HG02610 (cell line): ENCODE measurements around the gene PRC1.
A peak's percentile ranks its signal among the peaks of the same experiment; 100 is the strongest.

Source experiments
- ATAC-seq: cut with Tn5 transposase; IDR thresholded peaks from one replicate; pipeline ENCODE4 v1.9.1; 2021; ENCODE audit warnings: mild to moderate bottlenecking, moderate library complexity; ENCODE audit not compliant: unreplicated experiment

PRC1 gene

GRCh38 chr15:90989040-90989768 lies 5.1 kb downstream of the PRC1 start:
- ATAC-seq, result peak; percentile 18

DNA sequence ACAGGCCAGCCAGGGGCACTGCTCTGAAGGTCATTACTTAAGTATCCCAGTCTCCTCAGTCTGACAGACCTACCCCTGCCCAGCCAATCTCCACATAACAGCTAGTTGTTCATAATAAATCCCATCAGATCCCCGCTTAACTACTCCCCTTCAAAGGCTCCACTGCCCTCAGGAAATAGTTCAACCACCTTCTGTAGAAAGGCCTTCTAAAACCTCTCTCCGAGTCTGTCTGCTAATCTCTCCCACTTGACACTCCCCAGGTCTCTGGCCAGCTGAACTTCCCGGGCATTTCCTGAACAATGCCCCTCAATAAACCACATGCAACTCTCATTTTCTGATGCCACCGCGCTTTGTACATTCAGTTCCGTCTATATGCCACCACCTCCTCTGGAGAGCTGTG lies 6.0 kb downstream of the PRC1 start:
- peak; percentile 18 for ATAC-seq

GRCh38 chr15:90987561-90988141 lies 6.7 kb downstream of the PRC1 start:
- no peak for ATAC-seq

DNA sequence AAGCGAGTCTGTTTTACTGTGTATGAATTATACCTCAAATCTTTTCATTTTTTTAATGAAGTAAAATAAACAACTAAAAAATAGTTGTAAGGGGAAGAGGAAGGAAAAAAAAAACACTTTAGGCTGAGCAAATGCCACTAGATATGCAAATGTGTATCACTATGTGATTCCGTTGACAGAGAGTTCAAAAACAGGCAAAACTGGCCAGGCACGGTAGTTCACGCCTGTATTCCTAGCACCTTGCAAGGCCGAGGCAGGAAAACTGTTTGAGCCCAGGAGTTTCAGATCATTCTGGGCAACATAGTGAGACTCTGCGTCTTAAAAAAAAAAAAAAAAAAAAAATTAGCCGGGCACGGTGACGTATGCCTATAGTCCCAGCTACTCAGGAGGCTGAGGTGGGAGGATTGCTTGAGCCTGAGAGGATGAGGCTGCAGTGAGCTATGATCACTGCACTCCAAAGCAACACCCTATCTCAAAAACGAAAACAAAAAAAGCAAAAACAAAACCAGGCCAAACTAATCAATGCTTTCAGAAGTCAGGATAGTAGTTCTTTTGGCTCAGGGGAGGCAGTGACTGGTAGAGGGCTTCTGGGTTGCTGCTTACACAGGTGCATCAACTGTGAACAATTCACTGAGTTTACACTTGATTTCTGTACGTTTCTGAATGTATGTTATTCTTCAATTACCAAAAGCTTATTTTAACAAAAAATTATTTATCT lies 7.4 kb downstream of the PRC1 start:
- no peak for ATAC-seq

DNA sequence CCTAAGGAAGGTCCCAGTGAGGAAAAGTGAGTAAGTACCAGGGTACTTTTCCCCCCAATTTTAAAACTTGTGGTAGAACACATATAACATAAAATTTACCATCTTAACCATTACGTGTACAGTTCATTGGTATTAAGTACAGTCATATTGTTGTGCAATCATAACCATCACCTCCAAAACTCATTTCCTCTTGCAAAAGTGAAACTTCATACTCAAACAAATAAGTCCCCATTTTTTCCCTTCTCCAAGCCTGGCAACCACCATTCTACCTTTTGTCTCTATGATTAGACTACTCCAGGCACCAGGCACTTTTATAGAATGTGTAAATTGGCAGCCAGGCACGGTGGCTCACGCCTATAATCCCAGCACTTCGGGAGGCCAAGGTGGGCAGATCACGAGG lies 12.2 kb downstream of the PRC1 start:
- peak; percentile 68 for ATAC-seq

DNA sequence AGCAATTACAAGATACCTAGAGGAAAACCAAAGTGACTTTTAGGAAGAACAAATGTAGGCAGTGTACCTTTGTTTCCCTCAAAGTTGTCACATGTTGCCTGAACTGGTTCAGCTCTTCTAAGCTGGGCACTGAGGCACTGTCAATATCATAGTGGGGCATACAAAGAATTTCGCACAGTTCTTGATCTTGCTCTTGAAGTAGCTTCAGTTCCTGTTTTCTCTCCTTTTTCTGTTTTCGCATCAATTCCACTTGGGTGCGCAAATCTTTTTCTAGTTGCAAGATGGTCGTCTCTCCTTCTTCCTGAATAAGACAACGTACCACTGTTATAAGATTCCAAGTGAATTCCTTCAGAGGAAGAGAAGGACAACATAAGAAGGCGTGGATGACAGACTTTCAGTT lies 12.7 kb downstream of the PRC1 start:
- peak; percentile 78 for ATAC-seq

GRCh38 chr15:90979582-90979981 lies 14.8 kb downstream of the PRC1 start:
- ATAC-seq, result no peak

- ATAC-seq, result no peak
Measured at GRCh38 chr15:90974216-90974615, 20.1 kb downstream of the PRC1 start.

DNA sequence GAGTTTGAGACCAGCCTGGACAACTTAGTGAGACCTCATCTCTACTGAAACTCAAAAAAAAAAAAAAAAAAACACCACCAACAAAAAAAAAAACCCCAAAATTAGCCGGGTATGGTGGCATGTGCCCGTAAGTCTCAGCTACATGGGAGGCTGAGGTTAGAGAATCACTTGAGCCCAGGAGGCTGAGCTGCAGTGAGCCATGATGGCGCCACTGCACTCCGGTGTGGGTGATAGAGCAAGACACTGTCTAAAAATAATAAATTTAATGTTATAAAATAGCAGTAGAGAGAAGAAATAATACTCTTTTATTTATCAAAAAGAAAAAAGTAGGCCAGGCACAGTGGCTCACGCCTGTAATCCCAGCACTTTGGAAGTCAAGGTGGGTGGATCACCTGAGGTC lies 22.2 kb downstream of the PRC1 start:
- ATAC-seq, result no peak

GRCh38 chr15:90970274-90970673 lies 24.1 kb downstream of the PRC1 start:
- ATAC-seq, result no peak

- no peak for ATAC-seq
Measured at GRCh38 chr15:90968434-90968833, 25.9 kb downstream of the PRC1 start.

GRCh38 chr15:90967206-90967605 lies 27.1 kb downstream of the PRC1 start:
- ATAC-seq, result no peak

GRCh38 chr15:90966262-90966661 lies 28.1 kb downstream of the PRC1 start:
- ATAC-seq, result no peak

DNA sequence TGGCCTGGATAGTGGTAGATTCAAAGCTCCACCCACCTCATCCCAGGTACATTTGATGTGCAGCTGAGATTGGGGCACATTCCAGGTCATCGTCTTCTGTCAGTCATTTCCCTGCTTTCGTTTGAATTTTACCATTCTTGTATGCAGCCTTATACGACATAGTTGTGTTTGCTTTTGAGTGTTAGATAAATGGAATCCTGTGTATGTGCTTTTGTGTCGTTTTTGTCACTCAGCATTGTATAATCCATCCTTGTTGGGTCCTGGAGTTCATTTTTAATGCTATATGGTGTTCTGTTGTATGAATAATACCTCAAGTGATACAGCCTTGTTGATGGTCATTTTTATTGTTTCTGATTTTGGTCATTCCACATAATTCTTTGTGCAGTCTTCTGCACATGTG lies 32.3 kb downstream of the PRC1 start:
- no peak for ATAC-seq

DNA sequence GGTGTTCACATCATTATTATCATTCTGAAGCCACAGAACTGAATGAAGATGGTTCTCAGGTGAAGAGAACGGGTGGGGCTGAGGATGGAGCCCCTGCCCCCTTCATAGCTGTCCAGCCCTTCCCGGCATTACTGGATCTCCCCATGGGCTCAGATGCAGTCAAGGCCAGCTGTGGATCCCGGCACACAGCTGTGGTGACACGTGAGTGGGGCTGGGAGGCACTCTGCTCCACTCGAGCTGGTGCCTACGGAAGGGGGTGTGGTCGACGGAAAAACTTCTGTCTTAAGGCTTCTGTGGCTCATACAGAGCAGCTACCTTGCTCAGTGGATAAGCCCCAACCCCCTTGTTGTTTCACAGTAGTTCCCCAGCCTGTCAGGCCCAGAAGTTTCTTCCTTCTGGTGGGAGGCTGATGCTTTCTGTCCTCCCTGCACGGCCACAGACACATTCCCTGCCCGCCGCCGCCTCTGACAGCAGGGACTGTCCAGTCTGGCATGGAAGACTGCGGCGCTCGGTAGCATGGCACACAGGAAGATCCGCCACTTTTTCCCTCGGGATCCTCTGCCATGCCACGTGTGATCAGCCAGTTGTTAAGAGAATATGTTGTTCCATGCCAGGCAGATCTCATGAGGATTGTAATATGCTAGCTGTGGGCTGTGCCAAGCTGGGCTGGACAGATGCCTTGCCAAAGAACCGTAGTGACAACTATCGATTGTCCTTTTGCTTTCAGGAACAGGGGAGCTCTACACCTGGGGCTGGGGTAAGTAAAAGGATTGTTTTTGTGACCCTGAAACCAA lies 33.8 kb downstream of the PRC1 start:
- ATAC-seq, result no peak

- no peak for ATAC-seq
Measured at GRCh38 chr15:90959894-90960293, 34.4 kb downstream of the PRC1 start.

DNA sequence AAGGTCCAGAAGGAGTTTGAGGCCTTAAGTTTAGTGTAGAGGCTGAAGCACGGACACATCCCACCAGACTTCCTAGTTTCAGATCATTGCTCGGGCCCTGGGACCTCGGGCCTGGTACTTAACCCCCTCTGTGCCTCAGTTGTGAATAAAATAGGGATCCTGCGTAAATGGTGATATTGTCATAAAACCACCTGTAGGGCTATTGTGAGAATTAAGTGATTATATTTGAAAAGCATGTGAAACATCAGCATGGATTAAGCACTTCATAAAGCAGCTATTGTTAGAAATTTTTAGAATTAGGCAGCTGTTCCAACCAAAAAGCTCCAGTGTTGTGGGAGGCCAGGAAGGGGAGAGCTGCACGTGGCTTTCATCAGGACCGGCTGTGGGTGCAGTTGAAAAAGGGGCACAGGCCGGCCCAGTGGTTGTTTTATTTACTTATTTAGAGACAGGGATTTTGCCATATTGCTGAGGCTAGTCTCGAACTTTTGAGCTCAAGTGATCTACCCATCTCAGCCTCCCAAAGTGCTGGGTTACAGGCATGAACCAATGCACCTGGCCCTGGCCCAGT lies 35.2 kb downstream of the PRC1 start:
- ATAC-seq, result no peak

GRCh38 chr15:90957791-90958190 lies 36.5 kb downstream of the PRC1 start:
- no peak for ATAC-seq

DNA sequence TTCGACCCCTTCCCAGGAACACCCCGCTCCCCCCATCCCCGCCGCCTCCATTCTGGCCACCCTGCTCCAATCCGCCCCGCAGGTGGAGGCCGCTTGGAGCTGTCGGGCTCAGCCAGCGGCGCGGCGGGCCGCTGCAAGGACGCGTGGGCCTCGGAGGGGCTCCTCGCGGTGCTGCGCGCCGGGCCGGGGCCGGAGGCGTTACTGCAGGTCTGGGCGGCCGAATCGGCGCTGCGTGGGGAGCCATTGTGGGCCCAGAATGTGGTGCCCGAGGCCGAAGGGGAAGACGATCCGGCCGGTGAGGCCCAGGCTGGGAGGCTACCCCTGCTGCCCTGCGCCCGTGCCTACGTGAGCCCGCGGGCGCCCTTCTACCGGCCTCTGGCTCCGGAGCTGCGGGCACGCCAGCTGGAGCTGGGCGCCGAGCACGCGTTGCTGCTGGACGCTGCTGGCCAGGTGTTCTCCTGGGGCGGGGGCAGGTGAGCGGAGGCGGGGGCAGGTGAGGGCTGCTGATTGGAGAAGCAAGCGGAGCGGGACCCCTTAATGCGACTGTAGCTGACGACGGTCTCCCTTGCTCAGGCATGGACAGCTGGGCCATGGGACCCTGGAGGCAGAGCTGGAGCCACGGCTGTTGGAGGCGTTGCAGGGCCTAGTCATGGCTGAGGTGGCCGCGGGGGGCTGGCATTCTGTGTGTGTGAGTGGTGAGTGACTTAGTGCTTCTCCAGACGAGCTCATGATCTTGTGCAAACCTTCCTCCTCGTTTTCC lies 37.1 kb downstream of the PRC1 start:
- no peak for ATAC-seq

DNA sequence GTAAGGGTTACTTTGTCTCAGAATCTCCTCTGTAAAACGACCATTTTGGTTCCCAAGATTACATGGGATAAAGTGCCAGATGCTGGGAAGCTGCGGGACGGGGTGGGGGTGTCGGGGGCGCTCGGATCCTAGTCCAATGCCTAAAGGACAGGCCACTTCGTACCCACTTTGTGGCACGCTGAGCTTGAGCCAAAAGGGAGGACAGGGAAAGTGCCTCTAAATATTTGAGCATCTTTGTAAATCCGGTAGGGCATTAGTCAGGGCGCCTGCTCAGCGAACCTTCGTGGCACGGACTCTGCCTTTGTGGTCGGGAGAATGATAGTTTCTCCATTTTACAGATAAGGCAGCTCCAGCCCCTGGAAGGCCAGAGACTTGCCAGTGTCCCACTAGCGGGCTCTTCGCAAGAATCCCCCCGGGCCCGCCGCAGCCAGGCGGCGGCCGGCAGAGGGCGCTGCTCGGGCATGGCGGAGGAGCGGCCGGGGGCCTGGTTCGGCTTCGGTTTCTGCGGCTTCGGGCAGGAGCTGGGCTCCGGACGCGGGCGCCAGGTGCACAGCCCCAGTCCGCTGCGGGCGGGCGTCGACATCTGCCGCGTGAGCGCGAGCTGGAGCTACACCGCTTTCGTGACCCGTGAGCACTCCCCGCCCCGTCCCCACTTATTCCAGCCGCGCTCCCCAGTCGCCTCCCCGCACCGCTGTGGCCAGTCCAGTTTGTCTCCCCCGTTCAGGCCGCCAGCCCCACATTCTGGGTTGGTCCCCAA lies 37.9 kb downstream of the PRC1 start:
- no peak for ATAC-seq
